GM21447 (cell line): ENCODE measurements around the gene MGLL.

Experiments used
- ATAC-seq: cut with Tn5 transposase; IDR thresholded peaks from one replicate; pipeline ENCODE4 v1.9.1; 2021; ENCODE audit not compliant: unreplicated experiment

MGLL gene

DNA sequence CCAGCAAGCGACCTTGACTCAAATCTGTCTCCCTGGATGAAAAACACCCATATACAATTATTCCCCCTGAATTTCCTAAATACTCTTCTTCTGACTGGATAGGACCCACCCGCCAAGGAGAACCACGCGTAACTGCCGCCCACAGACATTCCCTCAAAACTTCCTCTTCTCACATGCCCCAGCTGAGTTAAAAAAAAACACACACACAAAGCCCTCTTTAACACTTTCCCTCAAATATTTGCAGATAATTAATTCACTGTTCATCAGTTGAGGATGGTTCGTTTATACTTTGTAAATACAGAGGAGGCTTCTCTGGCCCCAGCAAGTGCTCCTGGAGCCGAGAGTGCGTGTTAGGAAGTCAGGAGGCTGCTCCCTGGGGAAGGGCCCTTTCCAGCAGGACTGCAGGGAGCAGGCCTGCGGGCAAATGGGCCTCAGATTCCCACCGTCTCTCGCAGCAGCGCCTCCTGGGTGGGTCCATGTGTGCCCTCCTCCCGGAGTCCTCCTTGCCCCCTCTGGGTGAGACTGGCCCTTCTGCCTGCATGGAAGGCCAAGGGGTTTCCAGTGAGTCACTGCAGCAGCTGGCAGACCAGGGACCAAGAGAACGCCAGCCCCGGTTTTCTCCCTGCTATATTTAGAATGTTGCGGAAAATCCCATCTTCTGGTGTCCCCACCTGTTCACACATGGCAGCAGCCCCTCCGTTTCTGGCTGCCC, 46.8 kb downstream of the MGLL start:
- ATAC-seq, result no peak

DNA sequence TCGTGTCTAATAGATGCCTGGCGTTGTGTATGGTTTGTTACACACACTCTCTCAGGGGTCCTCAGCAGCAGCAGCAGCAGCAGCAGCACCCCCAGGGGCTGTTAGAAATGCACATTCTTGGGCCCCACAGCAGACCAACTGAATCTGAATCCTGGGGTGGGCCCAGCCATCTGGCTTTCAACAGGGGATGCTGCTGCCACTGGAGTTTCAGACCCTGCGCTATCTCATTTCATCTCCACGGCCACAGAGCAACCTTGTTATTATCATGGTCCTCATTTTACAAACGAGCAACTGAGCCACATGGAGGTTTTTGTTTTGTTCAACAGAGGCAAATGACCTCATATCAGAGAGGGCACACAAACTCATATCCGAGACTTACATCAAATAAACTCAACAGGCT, 47.7 kb downstream of the MGLL start:
- no peak for ATAC-seq

DNA sequence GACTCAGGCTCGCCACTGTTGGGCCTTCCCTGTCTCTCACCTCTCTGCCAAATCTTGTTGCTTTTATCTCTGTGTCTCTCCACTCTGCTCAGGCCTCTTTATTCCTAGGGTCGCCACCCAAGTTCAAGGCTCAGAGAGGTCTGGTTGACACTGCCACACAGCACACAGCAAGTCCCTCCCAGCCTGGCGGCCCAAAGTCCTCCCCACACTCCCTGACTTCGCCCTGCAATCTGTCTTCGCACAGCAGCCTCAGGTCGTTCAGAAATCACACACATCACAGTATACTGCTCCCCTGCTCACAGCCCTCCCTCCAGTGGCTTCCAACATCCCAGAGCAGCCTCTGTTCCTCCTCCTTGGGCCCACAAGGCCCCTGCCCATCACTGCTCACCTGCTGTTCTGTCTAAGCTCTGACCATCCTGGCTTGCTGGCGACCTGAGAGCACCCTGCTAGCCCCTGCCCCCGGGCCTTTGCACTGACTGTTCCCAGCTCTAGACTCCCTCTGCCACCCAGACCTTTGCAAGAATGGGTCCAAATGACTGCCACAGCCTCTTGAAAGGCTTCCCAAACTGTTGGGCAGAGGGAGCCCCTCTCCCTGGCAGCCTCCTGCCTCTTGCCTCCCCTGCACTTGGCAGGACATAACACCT, 48.4 kb downstream of the MGLL start:
- no peak for ATAC-seq

DNA sequence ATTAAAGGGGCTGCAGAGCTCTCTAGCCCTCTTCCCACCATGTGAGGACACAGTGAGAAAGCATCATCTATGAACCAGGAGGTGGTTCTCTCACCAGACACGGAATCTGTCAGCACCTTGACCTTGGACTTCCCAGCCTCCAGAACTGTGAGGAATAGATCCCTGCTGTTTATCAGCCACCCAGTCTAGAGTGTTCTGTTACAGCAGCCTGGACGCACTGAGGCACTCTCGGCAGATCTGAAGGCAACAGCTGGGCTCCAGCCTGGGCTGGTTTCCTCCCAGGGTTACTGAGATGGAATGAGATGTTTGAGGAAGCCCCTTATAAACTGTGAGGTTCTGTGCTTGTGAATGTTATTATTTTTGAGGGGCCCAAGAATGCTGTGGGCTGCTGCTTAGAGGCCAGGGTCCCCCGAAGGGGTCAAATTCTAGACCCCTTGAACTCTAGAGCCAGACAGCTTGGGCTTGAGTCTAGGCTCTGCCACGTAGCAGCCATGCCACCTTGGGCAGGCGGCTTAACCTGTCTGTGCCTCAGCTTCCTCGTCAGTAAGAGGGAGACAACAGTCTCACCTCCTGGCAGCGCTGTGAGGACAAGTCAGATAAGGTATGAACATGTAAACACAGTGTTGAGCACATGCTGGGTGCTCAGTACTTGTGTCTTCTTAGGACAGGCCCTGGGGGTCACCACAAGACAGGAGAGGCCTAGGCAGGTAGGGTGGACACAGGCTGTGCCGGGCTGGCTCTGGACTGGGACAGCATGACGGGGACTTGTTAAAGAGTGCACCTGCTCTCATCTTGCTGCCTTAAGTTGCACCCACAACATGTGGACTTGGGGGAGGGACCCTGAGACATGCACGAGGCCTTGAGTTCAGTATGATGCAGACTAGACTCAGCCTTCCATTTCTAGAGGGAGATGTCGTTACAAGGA, 49.2 kb downstream of the MGLL start:
- no peak for ATAC-seq

DNA sequence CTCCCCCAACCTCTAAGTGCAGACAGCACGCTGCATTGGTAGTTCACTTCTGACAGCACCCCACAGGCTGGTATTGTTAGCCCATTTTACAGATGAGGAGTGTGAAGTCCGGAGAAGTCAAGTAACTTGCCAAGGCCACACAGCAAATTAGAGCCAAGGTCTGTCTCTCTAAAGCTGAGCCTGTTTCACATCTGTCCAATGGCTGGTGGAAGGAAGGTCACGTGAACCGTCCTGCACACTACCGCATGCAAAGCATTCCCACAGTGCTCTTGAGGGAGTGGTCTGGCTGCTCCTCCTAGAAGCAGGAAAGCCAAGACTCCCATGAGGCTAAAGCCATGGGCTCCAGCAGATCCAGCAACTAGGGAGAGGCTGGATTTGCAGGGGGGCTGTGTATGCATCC, 50.0 kb downstream of the MGLL start:
- ATAC-seq, result no peak

DNA sequence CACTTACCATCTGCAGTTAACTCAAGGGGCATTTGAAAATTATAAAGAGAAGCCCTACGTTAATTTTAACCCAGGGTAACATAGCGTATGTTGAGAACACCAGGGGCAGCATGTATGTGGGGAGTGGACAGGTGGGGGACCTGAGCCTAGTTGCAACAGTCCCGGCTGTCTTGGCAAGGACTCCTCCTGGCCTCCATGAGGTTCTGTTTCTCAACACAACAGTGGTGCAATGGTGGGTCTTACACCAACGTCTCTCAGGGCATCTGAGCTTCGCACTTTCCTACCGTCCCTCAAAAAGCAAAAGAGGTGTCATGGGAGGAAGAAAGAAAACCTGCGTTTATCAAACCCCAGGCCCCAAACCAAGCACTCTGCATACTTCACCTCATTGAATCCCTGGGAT, 50.6 kb downstream of the MGLL start:
- ATAC-seq, result no peak

DNA sequence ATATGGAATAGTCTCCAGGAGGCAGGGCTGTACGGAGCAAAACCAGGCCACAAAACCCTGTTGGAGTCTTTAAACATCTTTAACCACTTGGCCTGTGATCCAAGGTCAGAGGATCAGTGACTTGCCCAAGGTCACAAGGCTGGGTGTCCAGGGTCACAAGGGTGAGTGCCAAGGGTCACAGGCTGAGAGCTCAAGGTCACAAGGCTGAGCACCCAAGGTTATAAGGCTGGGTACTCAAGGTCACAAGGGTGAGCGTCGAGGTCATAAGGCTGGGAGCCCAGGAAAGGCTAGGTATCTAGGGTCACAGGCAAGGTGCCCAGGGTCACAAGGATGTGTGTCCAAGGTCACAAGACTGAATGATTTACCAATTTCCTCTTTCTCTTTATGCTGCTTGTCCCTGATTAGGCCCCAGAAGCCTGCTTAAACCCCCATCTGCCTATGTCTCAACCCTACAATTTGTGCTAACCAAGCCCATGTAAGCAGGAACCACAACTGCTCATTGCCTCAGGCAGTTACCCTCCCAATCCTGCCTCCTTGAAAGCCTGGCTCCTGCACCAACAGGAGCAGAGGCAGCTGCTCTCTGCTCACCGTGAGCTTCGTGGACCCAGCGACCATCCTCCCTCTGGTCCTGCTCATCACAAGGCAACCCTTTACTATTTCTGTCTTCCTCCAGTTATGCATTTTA, 51.5 kb downstream of the MGLL start:
- no peak for ATAC-seq

DNA sequence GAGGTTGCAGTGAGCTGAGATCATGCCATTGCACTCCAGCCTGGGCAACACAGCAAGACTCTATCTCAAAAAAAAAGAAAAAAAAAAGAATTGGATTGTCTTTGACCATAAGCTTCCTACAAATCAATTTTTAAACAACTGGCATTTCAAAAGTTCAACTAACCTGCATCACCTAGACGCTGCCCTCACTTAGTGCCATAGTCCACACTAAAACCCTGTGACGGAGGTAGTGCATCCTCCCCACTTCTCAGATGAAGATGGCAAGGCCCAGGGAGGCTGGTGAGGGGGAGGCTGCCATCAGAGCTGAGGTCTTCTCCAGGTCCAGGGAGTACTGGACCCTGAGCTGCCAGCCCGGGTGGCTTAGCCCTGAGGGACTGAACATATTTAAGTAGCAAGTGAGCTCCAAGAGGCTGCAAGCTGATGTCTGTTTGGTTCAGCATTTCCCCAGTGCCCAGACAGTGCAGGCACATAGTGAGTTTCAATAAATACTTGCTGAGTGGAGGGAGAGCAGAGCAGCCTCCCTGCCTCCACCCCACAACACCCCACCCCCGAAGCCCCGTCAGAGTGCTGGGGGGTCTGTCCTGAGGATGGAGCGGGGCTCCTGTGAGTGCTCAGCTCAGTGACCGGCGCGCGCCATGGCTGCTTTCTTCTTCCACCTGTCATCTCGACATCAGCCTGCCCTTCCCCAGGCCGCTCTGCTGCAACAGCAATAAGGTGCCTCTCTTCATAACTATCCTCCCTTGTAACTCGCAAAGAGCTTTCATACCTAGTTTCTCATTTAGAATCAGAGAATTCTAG, 52.8 kb downstream of the MGLL start:
- no peak for ATAC-seq

DNA sequence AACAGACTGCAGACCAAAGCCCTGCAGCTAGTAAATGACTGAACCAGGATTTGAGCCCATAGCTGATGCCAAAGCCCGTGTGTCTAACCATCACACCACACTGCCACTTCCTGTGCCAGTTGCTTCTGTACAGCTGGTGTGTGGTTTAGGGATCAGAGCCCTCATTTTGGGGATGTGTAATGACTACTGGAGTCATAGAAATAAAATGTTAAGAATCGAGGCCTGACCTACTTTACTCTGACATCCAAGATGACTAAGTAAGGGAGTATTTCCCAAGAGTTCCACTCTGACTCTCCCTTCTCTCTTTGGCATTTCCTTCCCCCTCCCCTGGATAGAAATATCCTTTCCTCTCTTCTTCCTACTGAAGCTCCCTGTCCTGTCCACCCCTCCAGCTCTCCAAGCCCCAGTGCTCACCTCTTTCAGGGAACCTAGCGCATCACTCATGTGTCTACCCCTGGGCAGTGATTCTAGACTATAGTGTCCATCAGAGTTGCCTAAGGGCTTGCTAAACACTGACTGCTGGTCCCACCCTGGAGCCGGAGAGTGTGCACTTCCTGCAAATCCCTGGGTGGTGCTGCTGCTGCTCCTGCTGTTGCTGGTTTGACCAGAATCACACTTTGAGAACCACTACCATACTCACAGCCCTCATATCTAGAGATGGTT, 53.8 kb downstream of the MGLL start:
- ATAC-seq, result no peak

DNA sequence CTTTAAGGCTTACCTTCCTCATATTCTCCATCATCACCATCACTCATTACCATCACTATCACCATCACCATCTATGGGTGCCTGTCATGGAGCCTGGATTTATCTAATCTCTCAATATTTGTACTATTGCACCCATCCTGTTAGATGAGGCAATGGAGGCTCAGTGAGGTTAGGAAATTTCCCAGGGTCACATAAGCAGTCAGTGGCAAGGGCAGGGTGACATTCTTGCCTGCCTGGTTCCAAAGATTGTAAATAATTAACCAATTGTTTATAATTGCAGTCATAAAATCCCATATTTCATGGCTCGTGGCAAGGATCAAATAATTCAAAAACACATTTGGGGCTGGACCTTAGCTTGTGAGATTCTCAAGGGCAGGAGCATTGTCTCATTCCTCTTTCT, 55.2 kb downstream of the MGLL start:
- ATAC-seq, result no peak

DNA sequence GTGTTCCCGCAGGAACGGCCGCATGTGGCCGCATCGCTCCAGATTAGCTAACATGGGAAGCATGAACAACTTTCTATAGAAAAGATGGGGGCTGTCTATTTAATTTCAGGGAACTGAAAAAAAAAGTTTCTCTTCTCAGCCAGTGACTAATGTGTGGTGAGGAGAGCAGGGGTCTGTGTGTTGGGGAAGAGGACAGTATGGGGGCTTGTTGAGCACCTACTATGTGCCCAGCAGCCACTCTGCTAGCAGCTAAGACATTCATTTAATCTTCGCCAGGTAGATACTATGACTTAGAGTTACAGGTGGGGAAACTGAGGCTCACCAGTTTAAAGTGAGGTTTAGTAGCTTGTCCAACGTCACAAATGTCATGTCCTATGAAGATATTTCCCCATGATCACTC, 56.6 kb downstream of the MGLL start:
- no peak for ATAC-seq

DNA sequence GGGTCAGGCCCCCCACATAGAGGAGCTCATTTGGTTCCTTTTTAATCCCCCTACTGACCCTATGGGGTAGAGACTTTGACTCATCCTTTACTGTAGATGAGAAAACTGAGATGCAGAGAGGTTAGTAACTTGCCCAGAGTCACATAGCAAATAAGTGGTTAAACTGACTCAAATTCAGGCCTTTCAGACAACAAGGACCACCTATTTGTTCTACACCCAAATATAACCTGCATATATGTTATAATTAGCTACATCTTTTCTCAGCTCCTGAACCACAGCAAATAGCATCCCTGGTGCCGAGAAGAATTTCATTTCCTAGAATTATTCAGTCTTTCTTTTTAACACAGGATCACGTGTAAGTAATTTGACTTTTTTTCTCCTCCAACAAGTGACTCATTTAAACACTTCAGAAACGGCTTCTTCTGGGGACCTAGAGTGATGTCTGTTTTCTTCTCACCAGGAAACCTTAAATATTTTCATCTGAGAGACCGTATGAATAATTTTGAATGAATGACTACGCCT, 57.4 kb downstream of the MGLL start:
- ATAC-seq, result no peak

DNA sequence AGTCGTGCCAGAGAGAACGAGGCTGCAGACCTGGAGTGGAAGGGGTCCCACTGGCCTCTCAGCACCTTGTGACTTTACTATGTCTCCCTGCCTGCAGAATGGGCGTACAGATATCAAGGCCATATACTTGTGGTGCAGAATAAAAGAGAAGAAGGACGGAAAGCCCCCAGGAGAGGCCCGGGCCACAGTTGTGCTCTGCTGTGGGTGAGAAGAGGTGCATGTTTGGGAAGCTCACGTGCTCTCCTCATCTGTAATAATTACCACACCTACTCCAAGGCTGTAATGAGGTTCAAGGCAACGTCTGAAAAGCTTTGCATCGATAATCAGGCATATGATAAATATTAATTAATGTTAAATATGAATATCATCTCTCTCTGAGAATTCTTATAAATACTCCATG, 58.0 kb downstream of the MGLL start:
- ATAC-seq, result no peak

DNA sequence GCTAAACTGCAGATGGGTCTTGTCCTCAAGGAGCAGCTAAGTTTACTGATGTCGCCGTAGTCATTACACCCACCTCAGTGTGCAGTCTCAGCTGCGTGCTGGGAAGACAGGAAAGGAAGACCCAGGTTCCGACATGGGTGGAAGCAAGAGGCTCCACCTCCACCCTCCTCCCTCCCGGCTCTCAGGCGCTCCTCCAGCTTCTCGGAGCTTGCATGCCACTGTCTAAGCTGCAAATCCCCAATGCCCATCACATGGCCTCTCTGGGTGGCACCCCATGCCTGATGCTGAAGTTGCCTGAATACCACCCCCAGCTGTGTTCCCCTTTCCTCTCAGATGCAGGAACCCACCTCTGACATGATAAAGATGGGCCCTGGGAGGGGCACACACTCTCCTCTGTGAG, 58.5 kb downstream of the MGLL start:
- ATAC-seq, result no peak

DNA sequence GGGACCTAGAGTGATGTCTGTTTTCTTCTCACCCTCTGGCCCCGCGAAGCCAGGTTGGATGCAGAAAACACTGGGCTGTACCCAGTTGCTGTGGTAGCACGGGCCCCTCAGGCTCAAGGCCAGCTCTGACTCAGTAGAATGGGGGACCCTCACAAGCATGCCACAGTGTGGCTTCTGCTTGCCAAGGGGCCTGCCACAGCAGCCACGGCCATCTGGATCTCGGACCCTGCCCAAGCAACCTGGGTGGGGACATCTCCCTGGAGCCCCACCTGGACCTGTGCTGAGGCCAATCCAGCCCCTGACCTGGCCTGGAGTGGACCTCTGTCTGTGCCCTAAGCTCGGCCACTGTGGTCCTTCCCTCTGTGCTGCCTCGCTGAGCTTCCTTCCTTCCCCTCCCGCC, 59.0 kb downstream of the MGLL start:
- no peak for ATAC-seq

DNA sequence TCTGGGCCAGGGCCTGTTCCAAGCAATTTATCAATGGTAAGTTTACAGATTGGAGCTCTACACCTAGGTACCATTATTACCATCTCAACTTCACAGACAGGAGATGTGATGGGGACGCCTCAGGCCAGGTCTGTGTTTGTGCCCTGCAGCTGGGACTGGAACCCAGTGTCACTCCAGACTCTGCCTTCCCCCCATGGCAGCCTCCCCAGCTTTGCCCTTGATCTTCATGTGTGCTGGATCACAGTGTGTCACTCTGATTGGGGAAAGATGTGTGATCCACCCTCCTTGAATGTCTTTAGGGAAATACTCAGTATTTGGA, 59.6 kb downstream of the MGLL start:
- peak; percentile 6 for ATAC-seq

DNA sequence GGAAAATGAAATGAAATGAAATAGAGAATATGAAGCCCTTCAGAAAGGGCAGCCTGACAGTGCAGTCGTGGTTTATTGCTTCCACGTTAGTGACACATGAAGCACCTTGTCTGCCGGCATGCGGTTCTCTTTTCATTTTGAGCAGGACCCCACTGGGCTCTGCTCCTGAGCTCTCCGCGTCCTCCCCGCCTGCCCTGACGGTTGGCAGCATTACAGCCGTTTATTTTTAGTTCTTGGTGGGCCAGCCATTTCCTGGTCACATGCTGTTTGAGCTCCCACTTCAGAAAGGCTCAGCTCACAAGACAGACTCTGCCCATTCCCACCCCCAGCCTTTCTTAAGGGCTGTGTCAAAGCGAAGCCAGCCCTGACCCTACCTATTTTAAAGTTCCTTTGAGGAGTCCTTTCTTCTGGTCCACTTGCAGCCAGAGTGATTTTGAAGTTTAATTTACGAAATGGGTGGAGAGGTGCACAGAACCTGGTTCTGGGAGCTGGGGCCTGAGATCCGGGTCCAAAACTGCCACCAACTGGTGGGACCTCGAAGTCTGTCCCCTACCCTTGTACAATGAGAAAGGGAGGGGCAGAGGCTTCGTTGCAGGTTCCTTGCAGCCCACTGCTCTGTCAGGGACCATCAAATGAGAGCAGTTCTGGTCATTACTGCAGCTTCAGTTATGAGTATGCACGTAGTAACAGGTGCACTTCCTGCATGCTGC, 60.1 kb downstream of the MGLL start:
- ATAC-seq, result peak; percentile 55

DNA sequence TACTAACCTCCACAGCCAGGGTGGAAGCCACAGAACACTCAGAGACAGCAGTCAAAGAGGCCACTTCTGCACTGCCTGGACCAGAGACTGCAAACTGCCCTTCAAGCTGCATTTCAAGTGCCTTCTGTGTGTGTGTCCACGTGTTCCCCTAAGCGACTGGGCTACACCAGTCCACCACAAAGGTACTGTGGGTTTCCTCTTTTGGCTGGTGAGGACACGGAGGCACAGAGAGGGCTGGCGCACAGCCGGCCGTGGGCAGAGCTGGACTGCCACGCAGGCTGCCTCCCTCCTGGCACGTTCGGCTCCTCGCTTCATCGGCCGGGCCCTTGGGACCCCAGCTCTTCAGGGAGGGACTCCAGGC, 60.9 kb downstream of the MGLL start:
- no peak for ATAC-seq

DNA sequence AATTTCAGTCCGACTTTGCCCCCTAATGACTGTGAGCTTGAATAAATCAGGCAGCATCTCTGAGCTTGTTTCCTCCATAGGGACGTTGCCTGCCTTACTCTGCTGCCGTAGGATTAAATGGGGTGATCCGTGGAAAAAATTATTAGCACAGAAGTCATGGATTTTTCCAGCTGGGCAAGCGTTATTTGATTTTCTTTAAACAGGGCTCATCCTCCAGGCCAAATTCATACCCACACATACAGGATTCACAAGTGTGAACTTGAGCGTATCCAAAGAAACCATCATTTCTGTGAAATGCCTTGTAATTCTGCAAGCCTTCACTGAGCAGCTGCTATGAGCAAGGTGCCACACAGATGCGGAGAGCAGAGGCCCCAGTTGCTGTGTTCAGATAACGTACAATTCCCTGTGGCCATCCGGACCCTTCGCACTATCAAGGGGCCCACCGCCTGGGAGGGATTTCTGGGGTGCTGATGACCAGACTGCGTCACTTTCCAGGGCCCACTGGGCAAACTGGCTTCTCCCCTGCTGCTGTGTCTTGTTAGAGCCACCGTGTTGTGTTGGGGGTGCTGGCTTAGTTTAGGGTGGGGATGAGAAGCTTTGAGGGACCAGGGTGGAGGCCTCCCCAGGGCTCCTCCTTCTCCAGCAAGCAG, 61.4 kb downstream of the MGLL start:
- no peak for ATAC-seq
